Neural cell (in vitro differentiated cells): ENCODE measurements around the gene IL10. TPM values are rescaled to one million over a fixed set of nuclear protein-coding genes. Genes with fewer than 3 reads are reported as not detected.

Experiments
- H2AFZ ChIP-seq: fragments of 200-600, 300-800 bp; sonication (generic), shearing (Covaris generic); 2 replicates; pipeline ENCODE4 v1.6.0; 2014; ENCODE audit warnings: low read depth, mild to moderate bottlenecking, antibody characterized with exemption, low read length, moderate library complexity
- H3F3A ChIP-seq: fragments of 200-600 bp; shearing (Covaris generic); 2 replicates; pipeline ENCODE4 v1.6.1; 2016; ENCODE audit warnings: mild to moderate bottlenecking, moderate library complexity, mixed read lengths, antibody characterized with exemption, low read length; ENCODE audit not compliant: insufficient read depth, poor library complexity, severe bottlenecking
- H3K27ac ChIP-seq: fragments of 200-600, 300-800 bp; sonication (generic), shearing (Covaris generic); 2 replicates; pipeline ENCODE4 v1.5.1; 2014; ENCODE audit warnings: mild to moderate bottlenecking, low read length, moderate library complexity
- H3K27me3 ChIP-seq: fragments of 300-800, 200-600 bp; sonication (generic), shearing (Covaris generic); 2 replicates; pipeline ENCODE4 v1.6.0; 2014; ENCODE audit warnings: mild to moderate bottlenecking, low read depth, low read length, moderate library complexity; ENCODE audit not compliant: insufficient read depth
- H3K36me3 ChIP-seq: fragments of 300-800, 200-600 bp; sonication (generic), shearing (Covaris generic); 2 replicates; pipeline ENCODE4 v1.5.1; 2014; ENCODE audit warnings: mild to moderate bottlenecking, antibody characterized with exemption, low read length, moderate library complexity; ENCODE audit not compliant: insufficient read depth
- H3K4me2 ChIP-seq: fragments of 300-800, 200-600 bp; sonication (generic), shearing (Covaris generic); 2 replicates; pipeline ENCODE4 v1.6.0; 2014; ENCODE audit warnings: mild to moderate bottlenecking, low read length
- H3K4me3 ChIP-seq: fragments of 300-800, 200-600 bp; sonication (generic), shearing (Covaris generic); 2 replicates; pipeline ENCODE4 v1.5.1; 2014; ENCODE audit warnings: mild to moderate bottlenecking, low read length, moderate library complexity
- H3K79me2 ChIP-seq: fragments of 200-600 bp; shearing (Covaris generic); replicated peaks from 2 replicates; pipeline ENCODE4 v1.6.0; 2014; ENCODE audit warnings: mild to moderate bottlenecking, low read length, moderate library complexity; ENCODE audit not compliant: insufficient read depth
- H3K9ac ChIP-seq: fragments of 300-800, 200-600 bp; sonication (generic), shearing (Covaris generic); 2 replicates; pipeline ENCODE4 v1.6.1; 2016; ENCODE audit warnings: mild to moderate bottlenecking, low read length, mixed read lengths
- H3K9me2 ChIP-seq: fragments of 200-600 bp; shearing (Covaris generic); 2 replicates; pipeline ENCODE4 v1.6.1; 2016; ENCODE audit warnings: mild to moderate bottlenecking, low read length, mixed read lengths; ENCODE audit not compliant: insufficient read depth
- H3K9me3 ChIP-seq: fragments of 200-600, 300-800 bp; sonication (generic), shearing (Covaris generic); 2 replicates; pipeline ENCODE4 v1.6.1; 2016; ENCODE audit warnings: mild to moderate bottlenecking, mixed run types, low read length, moderate library complexity, mixed read lengths
- H4K20me1 ChIP-seq: fragments of 200-600 bp; shearing (Covaris generic); 2 replicates; pipeline ENCODE4 v1.6.1; 2016; ENCODE audit warnings: mild to moderate bottlenecking, mixed run types; ENCODE audit not compliant: insufficient read depth
- EP300 ChIP-seq: fragments of 450-650 bp; conservative IDR thresholded peaks from 2 replicates; pipeline ENCODE4 v1.6.1; 2014; ENCODE audit warnings: antibody characterized with exemption, mild to moderate bottlenecking, moderate library complexity; ENCODE audit not compliant: poor library complexity, severe bottlenecking
- EZH2 ChIP-seq: fragments of 200-600, 300-800 bp; shearing (Covaris generic), sonication (generic); IDR thresholded peaks from 2 replicates; pipeline ENCODE4 v1.6.1; 2014; ENCODE audit warnings: antibody characterized with exemption, low read length, borderline replicate concordance, mild to moderate bottlenecking; ENCODE audit not compliant: insufficient read depth, poor library complexity, severe bottlenecking
- MXI1 ChIP-seq: fragments of 450-650 bp; conservative IDR thresholded peaks from 2 replicates; pipeline ENCODE4 v1.6.1; 2014; ENCODE audit warnings: antibody characterized with exemption, mild to moderate bottlenecking; ENCODE audit not compliant: poor library complexity, severe bottlenecking
- POLR2AphosphoS5 ChIP-seq: IDR thresholded peaks from 2 replicates; pipeline ENCODE4 v1.6.1; 2012
- RAD21 ChIP-seq: fragments of 450-650 bp; conservative IDR thresholded peaks from 2 replicates; pipeline ENCODE4 v1.6.1; 2014; ENCODE audit warnings: antibody characterized with exemption, mild to moderate bottlenecking, moderate library complexity
- REST ChIP-seq: IDR thresholded peaks from 2 replicates; pipeline ENCODE4 v1.6.1; 2012; ENCODE audit warnings: borderline replicate concordance
- SMC3 ChIP-seq: fragments of 450-650 bp; conservative IDR thresholded peaks from 2 replicates; pipeline ENCODE4 v1.6.1; 2014; ENCODE audit warnings: antibody characterized with exemption, mild to moderate bottlenecking, moderate library complexity; ENCODE audit not compliant: poor library complexity
- TAF1 ChIP-seq: IDR thresholded peaks from 2 replicates; pipeline ENCODE4 v1.6.1; 2012; ENCODE audit warnings: low read depth
- polyA plus RNA-seq: library from polyadenylated mRNA; depleted of rRNA; stranded (reverse); fragments of >200 nt; gene quantifications from 2 replicates; pipeline ENCODE4 v1.2.3, GENCODE V29; 2014
- TF ChIP-seq, protein P1 (sequence below): fragments of 450-650 bp; IDR thresholded peaks from 2 replicates; pipeline ENCODE4 v1.5.1; 2014; ENCODE audit warnings: antibody characterized with exemption, mild to moderate bottlenecking, moderate library complexity; ENCODE audit not compliant: poor library complexity, severe bottlenecking

The IL10 gene
- polyA plus RNA-seq, 1 donor from 2014 or later: not detected

GRCh38 chr1:206802401-206802800, 30.1 kb upstream of the IL10 start:
- TF ChIP-seq RAD21: no peak
- TF ChIP-seq, protein P1, sequence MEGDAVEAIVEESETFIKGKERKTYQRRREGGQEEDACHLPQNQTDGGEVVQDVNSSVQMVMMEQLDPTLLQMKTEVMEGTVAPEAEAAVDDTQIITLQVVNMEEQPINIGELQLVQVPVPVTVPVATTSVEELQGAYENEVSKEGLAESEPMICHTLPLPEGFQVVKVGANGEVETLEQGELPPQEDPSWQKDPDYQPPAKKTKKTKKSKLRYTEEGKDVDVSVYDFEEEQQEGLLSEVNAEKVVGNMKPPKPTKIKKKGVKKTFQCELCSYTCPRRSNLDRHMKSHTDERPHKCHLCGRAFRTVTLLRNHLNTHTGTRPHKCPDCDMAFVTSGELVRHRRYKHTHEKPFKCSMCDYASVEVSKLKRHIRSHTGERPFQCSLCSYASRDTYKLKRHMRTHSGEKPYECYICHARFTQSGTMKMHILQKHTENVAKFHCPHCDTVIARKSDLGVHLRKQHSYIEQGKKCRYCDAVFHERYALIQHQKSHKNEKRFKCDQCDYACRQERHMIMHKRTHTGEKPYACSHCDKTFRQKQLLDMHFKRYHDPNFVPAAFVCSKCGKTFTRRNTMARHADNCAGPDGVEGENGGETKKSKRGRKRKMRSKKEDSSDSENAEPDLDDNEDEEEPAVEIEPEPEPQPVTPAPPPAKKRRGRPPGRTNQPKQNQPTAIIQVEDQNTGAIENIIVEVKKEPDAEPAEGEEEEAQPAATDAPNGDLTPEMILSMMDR: no peak
- TF ChIP-seq MXI1: no peak
- TF ChIP-seq REST: no peak
- TF ChIP-seq EZH2: no peak
- no peak for TF ChIP-seq EP300
- no peak for TF ChIP-seq POLR2AphosphoS5
- TF ChIP-seq SMC3: no peak
- TF ChIP-seq TAF1: no peak
- no peak overlapping the region for H3K4me2 ChIP-seq
- no peaks in the 10 kb centered on the region for H3F3A ChIP-seq
- no peak overlapping the region for H3K9ac ChIP-seq
- H3K36me3 ChIP-seq: no peaks in the 10 kb centered on the region
- H3K27me3 ChIP-seq: no peaks in the 10 kb centered on the region
- no peaks in the 10 kb centered on the region for H4K20me1 ChIP-seq
- no peaks in the 10 kb centered on the region for H3K9me3 ChIP-seq
- no peak overlapping the region for H2AFZ ChIP-seq
- no peak overlapping the region for H3K4me3 ChIP-seq
- no peak overlapping the region for H3K27ac ChIP-seq
- no peaks in the 10 kb centered on the region for H3K79me2 ChIP-seq
- no peaks in the 10 kb centered on the region for H3K9me2 ChIP-seq

- Histone ChIP-seq H4K20me1 (no peaks in the 10 kb centered on the region), H3K9me2 (no peaks in the 10 kb centered on the region), H3K9me3 (no peaks in the 10 kb centered on the region), H3K4me2 (no peak overlapping the region), H3F3A (no peaks in the 10 kb centered on the region), H3K27ac (no peak overlapping the region), H3K27me3 (no peaks in the 10 kb centered on the region), H3K79me2 (no peaks in the 10 kb centered on the region), H2AFZ (no peak overlapping the region), H3K4me3 (no peak overlapping the region), H3K9ac (no peak overlapping the region), H3K36me3 (no peaks in the 10 kb centered on the region)
- TF ChIP-seq, protein P1: no peak
- no peak for TF ChIP-seq POLR2AphosphoS5
- TF ChIP-seq EP300: no peak
- no peak for TF ChIP-seq RAD21
- TF ChIP-seq MXI1: no peak
- no peak for TF ChIP-seq EZH2
- no peak for TF ChIP-seq SMC3
- no peak for TF ChIP-seq TAF1
- no peak for TF ChIP-seq REST
Measured at GRCh38 chr1:206801467-206801866, 29.2 kb upstream of the IL10 start.
